ENCODE measurements around the gene MCAT. TPM values are rescaled to one million over a fixed set of nuclear protein-coding genes. Genes with fewer than 3 reads are reported as not detected.

MCAT gene
- total RNA-seq, 1 donor from 2014 or later: 10.5 TPM

GRCh38 chr22:43156413-43156812, 13.2 kb upstream of the MCAT start:
- Histone ChIP-seq H2AFZ (replicated peaks) (no peak overlapping the region), H3K4me3 (no peak overlapping the region), H3K9ac (no peak overlapping the region), H3K27me3 (peaks cover 17% of the 10 kb centered on the region), H3K9me3 (ENCODE audit: low read depth) (no peaks in the 10 kb centered on the region), H3K4me1 (peaks cover 13% of the 10 kb centered on the region), H3K36me3 (no peaks in the 10 kb centered on the region), H3K27ac (no peak overlapping the region), H4K20me1 (ENCODE audit: low read depth) (no peaks in the 10 kb centered on the region), H3K4me2 (no peak overlapping the region), H3K79me2 (ENCODE audit: low read depth) (no peaks in the 10 kb centered on the region), H3F3A (ENCODE audit: low read depth) (peaks cover 4% of the 10 kb centered on the region)
- no peak overlapping the region for H3K4me3 Mint-ChIP-seq
- TF ChIP-seq EZH2phosphoT487 (IDR thresholded peaks at IDR 0.05) (no peak), EZH2 (IDR thresholded peaks at IDR 0.05) (no peak), CTCF (IDR thresholded peaks at IDR 0.05) (no peak)
- H3K27me3 Mint-ChIP-seq (ENCODE audit: insufficient read depth, low read depth): peaks cover 2% of the 10 kb centered on the region
- no peak for DNase-seq (ENCODE audit: low spot score)
- H3K4me1 Mint-ChIP-seq: peaks cover 6% of the 10 kb centered on the region
- H3K27ac Mint-ChIP-seq: no peak overlapping the region
- H3K36me3 Mint-ChIP-seq: no peaks in the 10 kb centered on the region
- H3K9me3 Mint-ChIP-seq: no peaks in the 10 kb centered on the region

GRCh38 chr22:43155789-43156188, 12.6 kb upstream of the MCAT start:
- no peak overlapping the region for H3K27ac ChIP-seq
- no peak overlapping the region for H3K9ac ChIP-seq
- no peak overlapping the region for H3K27ac Mint-ChIP-seq
- peaks cover 13% of the 10 kb centered on the region for H3K4me1 ChIP-seq
- peaks cover 4% of the 10 kb centered on the region for H3F3A ChIP-seq (ENCODE audit: low read depth)
- peaks cover 24% of the 10 kb centered on the region for H3K27me3 ChIP-seq
- H3K4me3 Mint-ChIP-seq: no peak overlapping the region
- H3K4me2 ChIP-seq: no peak overlapping the region
- no peak for TF ChIP-seq EZH2 (IDR thresholded peaks at IDR 0.05)
- TF ChIP-seq EZH2phosphoT487 (IDR thresholded peaks at IDR 0.05): no peak
- no peak for TF ChIP-seq CTCF (IDR thresholded peaks at IDR 0.05)
- no peak for DNase-seq (ENCODE audit: low spot score)
- peaks cover 10% of the 10 kb centered on the region for H3K4me1 Mint-ChIP-seq
- H3K4me3 ChIP-seq: no peak overlapping the region
- H2AFZ ChIP-seq (replicated peaks): no peak overlapping the region
- H3K9me3 Mint-ChIP-seq: no peaks in the 10 kb centered on the region
- no peaks in the 10 kb centered on the region for H3K36me3 Mint-ChIP-seq
- peaks cover 3% of the 10 kb centered on the region for H3K27me3 Mint-ChIP-seq (ENCODE audit: insufficient read depth, low read depth)
- H4K20me1 ChIP-seq (ENCODE audit: low read depth): no peaks in the 10 kb centered on the region
- H3K79me2 ChIP-seq (ENCODE audit: low read depth): no peaks in the 10 kb centered on the region
- H3K36me3 ChIP-seq: no peaks in the 10 kb centered on the region
- H3K9me3 ChIP-seq (ENCODE audit: low read depth): no peaks in the 10 kb centered on the region

GRCh38 chr22:43154887-43155536, 11.8 kb upstream of the MCAT start:
- Mint-ChIP-seq H3K36me3 (no peaks in the 10 kb centered on the region), H3K9me3 (no peaks in the 10 kb centered on the region), H3K27me3 (ENCODE audit: insufficient read depth, low read depth) (peaks cover 3% of the 10 kb centered on the region), H3K4me1 (peaks cover 10% of the 10 kb centered on the region), H3K27ac (no peak overlapping the region), H3K4me3 (no peak overlapping the region)
- Histone ChIP-seq H3K4me1 (peaks cover 13% of the 10 kb centered on the region), H3K27me3 (peaks cover 31% of the 10 kb centered on the region), H3K9ac (no peak overlapping the region), H3K9me3 (ENCODE audit: low read depth) (no peaks in the 10 kb centered on the region), H3K36me3 (no peaks in the 10 kb centered on the region), H3K4me3 (no peak overlapping the region), H4K20me1 (ENCODE audit: low read depth) (no peaks in the 10 kb centered on the region), H3K79me2 (ENCODE audit: low read depth) (no peaks in the 10 kb centered on the region), H3K27ac (no peak overlapping the region), H3K4me2 (no peak overlapping the region), H3F3A (ENCODE audit: low read depth) (peaks cover 4% of the 10 kb centered on the region), H2AFZ (replicated peaks) (no peak overlapping the region)
- TF ChIP-seq CTCF (IDR thresholded peaks at IDR 0.05) (no peak), EZH2phosphoT487 (IDR thresholded peaks at IDR 0.05) (no peak), EZH2 (IDR thresholded peaks at IDR 0.05) (no peak)
- no peak for DNase-seq (ENCODE audit: low spot score)
